ENCODE results near the gene FNDC8.
"Not testable (repeated sequence)": the region's sequence is repeated elsewhere in the genome, so short reads cannot be mapped to it uniquely, and the experiment has no call there.

The FNDC8 gene

GRCh38 chr17:35121315-35121714 is at the start of gene FNDC8:
Gene FNDC8, plus strand, starts transcription at chr17:35121615. Its CDS starts 79 bp downstream, at chr17:35121694.
- DNase-seq (ENCODE audit: low spot score): no peak

- no peak for DNase-seq (ENCODE audit: low spot score)
Observed at GRCh38 chr17:35073183-35073790, 48.1 kb upstream of the FNDC8 start.

- DNase-seq (ENCODE audit: low spot score): no peak
Observed at GRCh38 chr17:35073991-35074627, 47.3 kb upstream of the FNDC8 start.

- no peak for DNase-seq (ENCODE audit: low spot score)
Observed at GRCh38 chr17:35074711-35075707, 46.4 kb upstream of the FNDC8 start.

GRCh38 chr17:35076874-35077273 is 44.5 kb upstream of the FNDC8 start:
- DNase-seq (ENCODE audit: low spot score): no peak

- DNase-seq (ENCODE audit: low spot score): peak; percentile 38
Observed at GRCh38 chr17:35079547-35080423, 41.6 kb upstream of the FNDC8 start.

GRCh38 chr17:35080536-35080935 is 40.9 kb upstream of the FNDC8 start:
- DNase-seq (ENCODE audit: low spot score): no peak

GRCh38 chr17:35081638-35082037 is 39.8 kb upstream of the FNDC8 start:
- DNase-seq (ENCODE audit: low spot score): no peak

GRCh38 chr17:35082073-35082657 is 39.2 kb upstream of the FNDC8 start:
- DNase-seq (ENCODE audit: low spot score): no peak

GRCh38 chr17:35083071-35083470 is 38.3 kb upstream of the FNDC8 start:
- no peak for DNase-seq (ENCODE audit: low spot score)

GRCh38 chr17:35084987-35085386 is 36.4 kb upstream of the FNDC8 start:
- no peak for DNase-seq (ENCODE audit: low spot score)

- DNase-seq (ENCODE audit: low spot score): no peak
Observed at GRCh38 chr17:35086164-35086563, 35.3 kb upstream of the FNDC8 start.

GRCh38 chr17:35086931-35087573 is 34.4 kb upstream of the FNDC8 start:
- DNase-seq (ENCODE audit: low spot score): no peak

GRCh38 chr17:35087731-35088355 is 33.6 kb upstream of the FNDC8 start:
- DNase-seq (ENCODE audit: low spot score): no peak

- DNase-seq (ENCODE audit: low spot score): peak; percentile 45
Observed at GRCh38 chr17:35088356-35088880, 33.0 kb upstream of the FNDC8 start.

GRCh38 chr17:35088881-35089585 is 32.4 kb upstream of the FNDC8 start:
- peak; percentile 81 for DNase-seq (ENCODE audit: low spot score)

- peak; percentile 77 for DNase-seq (ENCODE audit: low spot score)
Observed at GRCh38 chr17:35089586-35090296, 31.7 kb upstream of the FNDC8 start.

- not testable (repeated sequence) for DNase-seq (ENCODE audit: low spot score)
Observed at GRCh38 chr17:35090707-35091106, 30.7 kb upstream of the FNDC8 start.

- DNase-seq (ENCODE audit: low spot score): no peak
Observed at GRCh38 chr17:35094902-35095301, 26.5 kb upstream of the FNDC8 start.

Data from HuH-7 (cell line).